Mucosa of descending colon (tissue), 3 donors: ENCODE data around the gene OPCML. TPM values are rescaled to one million over a fixed set of nuclear protein-coding genes. Genes with fewer than 3 reads are reported as not detected.

ENCODE experiments used
- ATAC-seq: fragments of 200-7000 bp; cut with Tn5 transposase; one replicate; pipeline ENCODE4 v1.9.1; 2020; ENCODE audit warnings: mild to moderate bottlenecking, moderate library complexity
- DNase-seq, 3 donors: peaks; one replicate each; pipeline ENCODE4 v3.0.0-alpha.2; 2020
- H3K36me3 ChIP-seq: fragments of 200-600 bp; one replicate; pipeline ENCODE4 v1.8.0; 2021; ENCODE audit warnings: low read depth, mild to moderate bottlenecking
- H3K4me1 ChIP-seq: fragments of 200-600 bp; one replicate; pipeline ENCODE4 v1.8.0; 2021; ENCODE audit warnings: low read depth, mild to moderate bottlenecking
- H3K4me3 ChIP-seq: fragments of 200-600 bp; one replicate; pipeline ENCODE4 v1.8.0; 2021; ENCODE audit warnings: mild to moderate bottlenecking
- H3K9me3 ChIP-seq: fragments of 200-600 bp; one replicate; pipeline ENCODE4 v1.8.0; 2021; ENCODE audit warnings: mild to moderate bottlenecking
- CTCF ChIP-seq: fragments of 200-600 bp; IDR thresholded peaks from one replicate; pipeline ENCODE4 v1.8.0; 2022; ENCODE audit warnings: antibody characterized with exemption, mild to moderate bottlenecking
- intact Hi-C, 2 donors: fragments of 100-400 bp; cut with DNase I in 1 of 2; cut with micrococcal nuclease in 1 of 2; formaldehyde crosslinking; loops; one replicate each; pipeline versions ENCODE4 v1.11.0 to v1.11.1; 2022; cut with DNase I, micrococcal nuclease
- total RNA-seq, 3 donors: library from RNA; stranded (reverse); fragmentation: NEBNext Ultra II Directional in 2 of 3; extraction: Animal tissue kit (Norgen Biotek cat#: 25700) in 2 of 3; gene quantifications; one replicate each; pipeline versions ENCODE4 v1.2.1 to v1.2.4, GENCODE V29; 2021 to 2023
- donor health status: DM: no; HTN: no; CAD: no; lungs with moderate emphysema.
- donor health status: DM: no; HTN: no; CAD: no.
- donor health status: DM: no; HTN: yes; CAD: no.

Gene OPCML
- total RNA-seq, 3 donors from 2014 or later = 0.10 to 0.47 TPM; not detected in 1

- DNase-seq (no peak), ATAC-seq (no peak)
- Histone ChIP-seq H3K4me1 (no peaks in the 10 kb centered on the region), H3K4me3 (no peak overlapping the region), H3K36me3 (no peaks in the 10 kb centered on the region), H3K9me3 (no peaks in the 10 kb centered on the region)
- intact Hi-C loops = no loop called here
- TF ChIP-seq CTCF = no peak
Measured at GRCh38 chr11:133040289-133040900, 491.9 kb downstream of the OPCML start.

- H3K4me1 ChIP-seq = no peaks in the 10 kb centered on the region
- intact Hi-C loops = no loop called here
- TF ChIP-seq CTCF = no peak
- DNase-seq (no peak), ATAC-seq (no peak)
- no peaks in the 10 kb centered on the region for H3K36me3 ChIP-seq
- no peak overlapping the region for H3K4me3 ChIP-seq
- H3K9me3 ChIP-seq = no peaks in the 10 kb centered on the region
Measured at GRCh38 chr11:133038850-133039249, 493.5 kb downstream of the OPCML start.

- no peak for DNase-seq
- TF ChIP-seq CTCF = no peak
Measured at GRCh38 chr11:133034929-133035328, 497.4 kb downstream of the OPCML start.

GRCh38 chr11:133029107-133029506 is 503.2 kb downstream of the OPCML start:
- no peak overlapping the region for H3K4me3 ChIP-seq
- H3K36me3 ChIP-seq = no peaks in the 10 kb centered on the region
- DNase-seq (no peak), ATAC-seq (no peak)
- no peak for TF ChIP-seq CTCF
- intact Hi-C loops = no loop called here
- no peaks in the 10 kb centered on the region for H3K4me1 ChIP-seq
- no peaks in the 10 kb centered on the region for H3K9me3 ChIP-seq

More at GRCh38 chr11:133034929-133035328, 497.4 kb downstream of the OPCML start:
- Histone ChIP-seq H3K9me3 (no peaks in the 10 kb centered on the region), H3K4me3 (no peak overlapping the region), H3K4me1 (no peaks in the 10 kb centered on the region), H3K36me3 (no peaks in the 10 kb centered on the region)
- intact Hi-C loops = no loop called here
- no peak for ATAC-seq

- Histone ChIP-seq H3K4me3 (no peak overlapping the region), H3K9me3 (no peaks in the 10 kb centered on the region), H3K4me1 (no peaks in the 10 kb centered on the region), H3K36me3 (no peaks in the 10 kb centered on the region)
- DNase-seq (no peak), ATAC-seq (no peak)
- intact Hi-C loops = no loop called here
- no peak for TF ChIP-seq CTCF
Measured at GRCh38 chr11:133026952-133027351, 505.3 kb downstream of the OPCML start.

GRCh38 chr11:133024301-133024700 is 508.0 kb downstream of the OPCML start:
- DNase-seq (no peak), ATAC-seq (no peak)
- intact Hi-C loops = no loop called here
- Histone ChIP-seq H3K9me3 (no peaks in the 10 kb centered on the region), H3K36me3 (no peaks in the 10 kb centered on the region), H3K4me3 (no peak overlapping the region), H3K4me1 (no peaks in the 10 kb centered on the region)
- TF ChIP-seq CTCF = no peak
